HEK293T (cell line): ENCODE results near the gene APOO.

Experiments
- ARNT ChIP-seq: fragments of 450-650 bp; IDR thresholded peaks from 2 replicates; pipeline ENCODE4 v1.6.1; 2017; ENCODE audit warnings: mild to moderate bottlenecking
- FOXA1 ChIP-seq: fragments of 450-650 bp; IDR thresholded peaks from 2 replicates; pipeline ENCODE4 v1.6.1; 2016; ENCODE audit warnings: mild to moderate bottlenecking
- NFRKB ChIP-seq: fragments of 450-650 bp; IDR thresholded peaks from 2 replicates; pipeline ENCODE4 v1.6.1; 2016; ENCODE audit warnings: mild to moderate bottlenecking, moderate library complexity

DNA sequence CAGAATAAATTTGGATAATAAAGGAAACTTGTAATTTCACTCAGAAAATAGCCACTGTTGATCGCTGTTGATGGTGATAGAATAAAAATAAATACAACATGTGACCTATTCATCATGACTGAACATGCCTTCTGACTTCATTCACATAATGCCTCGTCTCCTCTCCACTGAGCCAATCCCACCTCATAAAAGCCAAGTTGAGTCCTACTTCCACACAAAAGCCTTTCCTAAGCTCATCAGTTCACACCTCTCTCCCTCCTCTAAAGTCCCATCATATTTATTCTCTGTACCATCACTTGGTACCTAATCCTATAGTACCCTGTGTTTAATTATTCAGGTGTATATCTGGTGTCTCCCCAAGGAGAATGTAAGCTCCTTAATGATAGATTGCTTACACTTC lies 37.7 kb downstream of the APOO start:
- TF ChIP-seq ARNT (no peak), NFRKB (no peak), FOXA1 (no peak)
